ENCODE measurements around the gene ZNF230.

ZNF230 gene

GRCh38 chr19:43983912-43984686 lies 18.7 kb upstream of the ZNF230 start, which contains the start of gene ZNF155:
Gene ZNF155 (plus strand): TSS chr19:43984188. CDS start chr19:43988544, 4,356 bp downstream.
- FAIRE-seq, result peak; percentile 60
- TF ChIP-seq, protein P1, sequence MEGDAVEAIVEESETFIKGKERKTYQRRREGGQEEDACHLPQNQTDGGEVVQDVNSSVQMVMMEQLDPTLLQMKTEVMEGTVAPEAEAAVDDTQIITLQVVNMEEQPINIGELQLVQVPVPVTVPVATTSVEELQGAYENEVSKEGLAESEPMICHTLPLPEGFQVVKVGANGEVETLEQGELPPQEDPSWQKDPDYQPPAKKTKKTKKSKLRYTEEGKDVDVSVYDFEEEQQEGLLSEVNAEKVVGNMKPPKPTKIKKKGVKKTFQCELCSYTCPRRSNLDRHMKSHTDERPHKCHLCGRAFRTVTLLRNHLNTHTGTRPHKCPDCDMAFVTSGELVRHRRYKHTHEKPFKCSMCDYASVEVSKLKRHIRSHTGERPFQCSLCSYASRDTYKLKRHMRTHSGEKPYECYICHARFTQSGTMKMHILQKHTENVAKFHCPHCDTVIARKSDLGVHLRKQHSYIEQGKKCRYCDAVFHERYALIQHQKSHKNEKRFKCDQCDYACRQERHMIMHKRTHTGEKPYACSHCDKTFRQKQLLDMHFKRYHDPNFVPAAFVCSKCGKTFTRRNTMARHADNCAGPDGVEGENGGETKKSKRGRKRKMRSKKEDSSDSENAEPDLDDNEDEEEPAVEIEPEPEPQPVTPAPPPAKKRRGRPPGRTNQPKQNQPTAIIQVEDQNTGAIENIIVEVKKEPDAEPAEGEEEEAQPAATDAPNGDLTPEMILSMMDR (IDR thresholded peaks at IDR 0.05; ENCODE audit: insufficient read depth, missing control alignments), result no peak
- DNase-seq (ENCODE audit: insufficient read length, low spot score), result peak; percentile 39

DNA sequence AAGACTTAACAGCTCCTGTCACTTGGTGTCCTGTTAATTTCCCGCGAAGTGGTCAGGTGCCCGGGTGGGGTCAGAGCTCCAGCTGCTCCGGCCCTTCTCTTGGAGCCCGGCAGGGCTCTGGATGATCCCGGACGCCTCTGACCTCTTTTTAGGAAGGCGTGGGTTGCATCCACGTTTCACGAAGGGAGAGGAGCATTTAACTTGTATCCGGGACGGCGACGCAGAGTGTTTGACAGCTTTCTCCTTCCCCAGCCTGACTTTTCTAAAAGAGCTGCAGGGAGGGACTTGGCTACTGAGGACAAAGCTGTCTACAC lies 18.1 kb upstream of the ZNF230 start:
- FAIRE-seq, result no peak
- TF ChIP-seq, protein P1 (IDR thresholded peaks at IDR 0.05; ENCODE audit: insufficient read depth, missing control alignments), result no peak
- no peak for DNase-seq (ENCODE audit: insufficient read length, low spot score)

GRCh38 chr19:43997631-43998290 lies 5.0 kb upstream of the ZNF230 start:
- FAIRE-seq, result no peak

GRCh38 chr19:44002212-44002565 lies 568 bp upstream of the ZNF230 start:
- FAIRE-seq, result no peak
- no peak for DNase-seq (ENCODE audit: insufficient read length, low spot score)
- TF ChIP-seq, protein P1 (IDR thresholded peaks at IDR 0.05; ENCODE audit: insufficient read depth, missing control alignments), result no peak

More at GRCh38 chr19:43997631-43998290, 5.0 kb upstream of the ZNF230 start:
- TF ChIP-seq, protein P1 (IDR thresholded peaks at IDR 0.05; ENCODE audit: insufficient read depth, missing control alignments), result no peak
- no peak for DNase-seq (ENCODE audit: insufficient read length, low spot score)

DNA sequence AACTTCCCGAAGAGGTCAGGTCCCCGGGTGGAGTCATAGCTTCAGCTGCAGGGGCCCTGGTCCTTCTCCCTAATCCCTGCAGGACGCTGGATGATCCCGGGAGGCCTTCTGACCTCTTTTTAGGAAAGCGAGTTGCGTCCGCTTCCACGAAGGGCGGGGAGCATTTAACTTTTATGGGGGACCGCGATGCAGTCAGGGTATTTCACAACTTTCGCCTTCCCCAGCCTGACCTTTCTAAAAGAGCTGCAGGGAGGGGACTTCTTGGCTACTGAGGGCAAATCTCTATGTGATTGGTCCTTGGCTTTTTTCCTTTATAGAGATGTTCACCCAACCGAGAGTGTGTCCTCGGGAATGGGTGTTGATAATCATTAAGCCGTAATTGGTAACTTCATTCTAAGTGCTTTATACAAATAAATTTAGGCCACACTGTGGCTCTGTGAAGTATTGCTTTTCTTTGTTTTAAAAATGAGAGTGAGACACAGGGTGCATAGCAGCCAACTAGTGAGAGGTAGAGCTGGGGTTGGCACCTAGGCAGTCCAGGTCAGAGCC lies 778 bp downstream of the ZNF230 start:
- DNase-seq (ENCODE audit: insufficient read length, low spot score) (no peak), FAIRE-seq (no peak)
- TF ChIP-seq, protein P1 (IDR thresholded peaks at IDR 0.05; ENCODE audit: insufficient read depth, missing control alignments), result no peak

GRCh38 chr19:44005973-44006372 lies 3.2 kb downstream of the ZNF230 start:
- no peak for FAIRE-seq
- TF ChIP-seq, protein P1 (IDR thresholded peaks at IDR 0.05; ENCODE audit: insufficient read depth, missing control alignments), result no peak
- no peak for DNase-seq (ENCODE audit: insufficient read length, low spot score)

DNA sequence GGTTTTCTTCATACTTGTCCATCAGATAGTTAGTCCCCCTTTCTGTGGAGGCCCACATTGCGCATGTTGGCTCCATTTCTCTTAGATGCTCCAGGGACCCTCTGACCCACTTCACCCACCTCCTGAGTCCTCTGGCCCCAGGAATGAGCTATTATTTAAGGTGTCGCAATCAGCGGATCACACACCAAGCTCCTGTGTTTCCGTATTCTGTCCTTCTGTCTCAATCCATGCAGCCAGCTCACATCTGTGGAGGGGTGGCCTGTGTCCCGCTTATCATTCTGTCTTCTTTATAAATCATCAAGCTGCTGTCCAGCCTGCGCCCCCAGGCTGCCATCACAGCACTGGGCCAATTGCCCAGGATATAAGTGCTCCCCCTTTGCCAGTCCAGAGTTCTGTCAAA lies 4.7 kb downstream of the ZNF230 start:
- no peak for DNase-seq (ENCODE audit: insufficient read length, low spot score)
- FAIRE-seq, result no peak
- TF ChIP-seq, protein P1 (IDR thresholded peaks at IDR 0.05; ENCODE audit: insufficient read depth, missing control alignments), result no peak
